Fibroblast of villous mesenchyme (primary cell): Measurements from ENCODE around the gene MYBPHL. TPM values are rescaled to one million over a fixed set of nuclear protein-coding genes. Genes with fewer than 3 reads are reported as not detected.

ENCODE experiments used
- DNase-seq: peaks from one replicate; pipeline ENCODE4 v3.0.0-alpha.2; 2010; ENCODE audit warnings: low read depth
- H3K4me3 ChIP-seq: 2 replicates; pipeline ENCODE4 v1.5.1; 2011; ENCODE audit warnings: low read depth, mild to moderate bottlenecking, low read length
- total RNA-seq: library from RNA; depleted of rRNA; stranded (reverse); fragments of >200 nt; gene quantifications from 2 replicates; pipeline ENCODE4 v1.2.3, GENCODE V29; 2012
- TF ChIP-seq, protein P1 (sequence below): IDR thresholded peaks from 2 replicates; pipeline ENCODE4 v1.5.1; 2012; ENCODE audit warnings: low read depth, mild to moderate bottlenecking, low read length; ENCODE audit not compliant: insufficient read depth

Gene MYBPHL
- total RNA-seq, 1 donor, result not detected

DNA sequence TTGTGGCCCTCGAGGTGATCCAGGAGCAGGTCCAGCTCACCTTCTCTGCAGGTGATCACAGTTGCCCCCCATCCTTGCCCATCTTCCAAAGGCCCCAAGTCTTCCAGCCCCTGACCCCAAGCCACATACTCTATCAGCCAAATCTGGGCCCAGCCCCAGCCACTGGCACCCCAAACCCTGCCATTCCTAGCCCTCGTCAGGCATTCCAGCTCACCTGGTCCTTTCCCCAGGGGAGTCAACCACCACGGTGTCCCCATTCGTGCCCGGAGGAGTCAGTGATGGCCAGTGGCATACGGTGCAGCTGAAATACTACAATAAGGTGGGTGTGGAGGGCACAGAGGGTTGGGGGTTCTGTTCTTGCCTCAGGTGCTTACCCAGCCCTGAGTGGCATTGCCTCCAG, 45.2 kb downstream of the MYBPHL start:
- no peak for DNase-seq
- H3K4me3 ChIP-seq, result no peak overlapping the region
- TF ChIP-seq, protein P1, sequence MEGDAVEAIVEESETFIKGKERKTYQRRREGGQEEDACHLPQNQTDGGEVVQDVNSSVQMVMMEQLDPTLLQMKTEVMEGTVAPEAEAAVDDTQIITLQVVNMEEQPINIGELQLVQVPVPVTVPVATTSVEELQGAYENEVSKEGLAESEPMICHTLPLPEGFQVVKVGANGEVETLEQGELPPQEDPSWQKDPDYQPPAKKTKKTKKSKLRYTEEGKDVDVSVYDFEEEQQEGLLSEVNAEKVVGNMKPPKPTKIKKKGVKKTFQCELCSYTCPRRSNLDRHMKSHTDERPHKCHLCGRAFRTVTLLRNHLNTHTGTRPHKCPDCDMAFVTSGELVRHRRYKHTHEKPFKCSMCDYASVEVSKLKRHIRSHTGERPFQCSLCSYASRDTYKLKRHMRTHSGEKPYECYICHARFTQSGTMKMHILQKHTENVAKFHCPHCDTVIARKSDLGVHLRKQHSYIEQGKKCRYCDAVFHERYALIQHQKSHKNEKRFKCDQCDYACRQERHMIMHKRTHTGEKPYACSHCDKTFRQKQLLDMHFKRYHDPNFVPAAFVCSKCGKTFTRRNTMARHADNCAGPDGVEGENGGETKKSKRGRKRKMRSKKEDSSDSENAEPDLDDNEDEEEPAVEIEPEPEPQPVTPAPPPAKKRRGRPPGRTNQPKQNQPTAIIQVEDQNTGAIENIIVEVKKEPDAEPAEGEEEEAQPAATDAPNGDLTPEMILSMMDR, result no peak

DNA sequence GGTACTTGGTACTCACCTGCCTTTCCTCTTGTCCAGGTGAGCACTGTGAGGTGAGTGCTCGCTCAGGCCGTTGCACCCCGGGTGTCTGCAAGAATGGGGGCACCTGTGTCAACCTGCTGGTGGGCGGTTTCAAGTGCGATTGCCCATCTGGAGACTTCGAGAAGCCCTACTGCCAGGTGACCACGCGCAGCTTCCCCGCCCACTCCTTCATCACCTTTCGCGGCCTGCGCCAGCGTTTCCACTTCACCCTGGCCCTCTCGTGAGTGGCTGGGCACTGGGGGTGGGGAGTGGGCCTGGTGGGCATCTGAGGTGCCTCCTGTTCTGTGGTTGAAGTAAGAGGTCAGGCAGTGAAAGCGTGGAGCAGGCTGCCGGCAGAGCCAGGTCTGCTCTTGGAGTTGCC, 45.8 kb downstream of the MYBPHL start:
- no peak overlapping the region for H3K4me3 ChIP-seq
- TF ChIP-seq, protein P1, result no peak
- DNase-seq, result no peak

DNA sequence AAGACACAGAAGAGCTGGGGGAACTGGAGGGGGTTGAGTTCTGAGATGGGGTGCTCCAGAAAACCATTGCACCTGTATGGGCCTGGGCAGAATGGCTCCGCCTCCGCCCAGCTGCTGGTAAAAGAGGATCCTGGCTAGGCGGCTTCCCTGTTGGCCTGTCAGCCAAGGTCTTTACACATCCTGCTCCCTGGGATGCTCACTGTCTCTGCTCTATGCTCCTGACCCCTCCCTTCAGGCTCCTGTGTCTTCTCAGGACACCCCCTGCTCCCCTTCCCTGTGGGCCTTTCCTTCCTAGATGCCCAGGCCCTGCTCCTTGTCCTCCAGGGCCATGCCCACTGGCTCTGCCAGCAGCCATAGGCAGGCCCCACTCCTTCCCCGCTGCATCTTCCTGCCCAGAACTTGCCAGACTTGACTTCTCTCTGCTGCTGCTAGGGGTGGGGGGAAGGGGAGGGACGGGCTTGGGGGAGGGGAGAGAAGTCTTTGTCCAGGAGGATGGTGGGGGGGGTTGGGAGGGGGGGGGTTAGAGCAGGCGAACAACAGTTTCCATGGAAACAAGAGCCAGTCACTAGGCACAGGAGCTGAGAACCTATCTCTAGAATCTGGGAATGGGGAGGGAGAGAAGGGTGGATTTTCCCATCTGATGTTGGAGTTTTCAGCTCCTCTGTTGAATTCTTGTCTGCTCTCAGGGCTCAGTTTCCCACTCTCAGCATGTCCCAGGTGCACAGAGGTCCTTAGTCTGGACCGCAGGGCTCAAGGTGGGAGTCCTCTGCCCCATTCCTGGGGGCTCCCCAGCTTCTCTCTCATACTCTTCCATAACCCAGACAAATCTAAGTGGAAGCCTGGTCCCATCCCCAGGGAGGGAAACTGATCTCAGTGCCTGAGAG, 46.9 kb downstream of the MYBPHL start:
- H3K4me3 ChIP-seq, result no peak overlapping the region

DNA sequence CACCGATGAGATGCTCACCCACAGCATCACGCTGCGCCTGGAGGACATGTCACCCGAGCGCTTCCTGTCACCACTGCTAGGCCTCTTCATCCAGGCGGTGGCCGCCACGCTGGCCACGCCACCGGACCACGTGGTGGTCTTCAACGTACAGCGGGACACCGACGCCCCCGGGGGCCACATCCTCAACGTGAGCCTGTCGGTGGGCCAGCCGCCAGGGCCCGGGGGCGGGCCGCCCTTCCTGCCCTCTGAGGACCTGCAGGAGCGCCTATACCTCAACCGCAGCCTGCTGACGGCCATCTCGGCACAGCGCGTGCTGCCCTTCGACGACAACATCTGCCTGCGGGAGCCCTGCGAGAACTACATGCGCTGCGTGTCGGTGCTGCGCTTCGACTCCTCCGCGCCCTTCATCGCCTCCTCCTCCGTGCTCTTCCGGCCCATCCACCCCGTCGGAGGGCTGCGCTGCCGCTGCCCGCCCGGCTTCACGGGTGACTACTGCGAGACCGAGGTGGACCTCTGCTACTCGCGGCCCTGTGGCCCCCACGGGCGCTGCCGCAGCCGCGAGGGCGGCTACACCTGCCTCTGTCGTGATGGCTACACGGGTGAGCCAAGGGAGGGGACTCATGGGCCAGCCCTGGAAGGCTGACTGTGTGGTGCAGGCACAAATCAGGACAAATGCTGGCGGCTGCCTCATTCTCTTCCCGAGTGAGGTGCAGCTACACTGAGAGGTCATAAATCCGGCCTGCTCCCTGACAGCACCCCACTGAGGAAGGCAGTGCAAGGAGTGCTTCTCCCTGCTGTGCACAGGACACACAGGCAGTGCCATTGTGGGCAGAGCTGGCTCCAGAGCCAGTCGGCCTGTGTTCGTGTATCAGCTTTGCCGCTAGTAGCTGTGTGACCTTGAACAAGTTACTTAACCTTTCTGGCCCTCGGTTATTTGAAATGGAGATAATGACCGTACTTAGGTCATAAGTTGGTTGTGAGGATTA, 48.0 kb downstream of the MYBPHL start:
- no peak for DNase-seq
- H3K4me3 ChIP-seq, result no peak overlapping the region
- TF ChIP-seq, protein P1, result no peak

More for the DNA sequence above, 46.9 kb downstream of the MYBPHL start:
- DNase-seq, result no peak
- TF ChIP-seq, protein P1, result no peak

DNA sequence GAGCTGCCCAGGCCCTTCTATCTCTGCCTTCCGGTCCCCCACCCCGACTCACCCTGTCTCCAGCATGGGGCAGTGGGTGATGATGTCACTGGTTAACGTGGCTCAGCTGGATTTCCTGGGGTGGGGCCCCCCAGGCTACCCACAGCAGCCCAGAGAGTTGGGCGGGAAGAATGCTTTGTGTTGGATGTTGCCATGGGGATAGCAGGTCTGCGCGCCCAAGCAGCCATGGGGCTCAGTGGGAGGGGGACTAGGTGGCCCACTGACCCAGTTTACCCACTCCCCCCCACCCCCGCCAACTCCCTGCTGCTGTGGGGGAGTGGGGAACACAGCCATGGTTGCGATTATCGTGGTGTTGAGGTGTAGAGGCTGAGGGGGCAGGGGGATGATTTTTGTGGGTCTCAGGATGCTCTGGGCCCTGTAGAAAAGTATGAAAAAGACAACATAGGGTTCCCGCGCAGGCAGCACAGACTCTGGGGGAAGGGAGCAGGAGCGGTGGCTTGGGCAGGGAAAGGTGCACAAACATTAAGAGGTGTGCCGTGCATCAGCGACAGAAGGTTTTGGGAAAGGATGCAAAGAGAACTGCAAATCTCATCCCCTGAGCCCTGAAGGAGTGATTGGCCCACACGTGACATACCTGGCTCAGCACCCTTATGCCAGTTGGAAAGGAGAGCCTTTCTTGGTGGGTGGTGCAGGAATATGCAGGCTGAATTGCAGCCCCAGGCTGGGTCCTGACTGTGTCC, 49.0 kb downstream of the MYBPHL start:
- TF ChIP-seq, protein P1, result no peak
- H3K4me3 ChIP-seq, result no peak overlapping the region
- DNase-seq, result no peak
